ENCODE results near the gene USP22. TPM values are rescaled to one million over a fixed set of nuclear protein-coding genes. Genes with fewer than 3 reads are reported as not detected.

Gene USP22
- total RNA-seq, 2 experiments from 2014 or later, result 144 TPM

DNA sequence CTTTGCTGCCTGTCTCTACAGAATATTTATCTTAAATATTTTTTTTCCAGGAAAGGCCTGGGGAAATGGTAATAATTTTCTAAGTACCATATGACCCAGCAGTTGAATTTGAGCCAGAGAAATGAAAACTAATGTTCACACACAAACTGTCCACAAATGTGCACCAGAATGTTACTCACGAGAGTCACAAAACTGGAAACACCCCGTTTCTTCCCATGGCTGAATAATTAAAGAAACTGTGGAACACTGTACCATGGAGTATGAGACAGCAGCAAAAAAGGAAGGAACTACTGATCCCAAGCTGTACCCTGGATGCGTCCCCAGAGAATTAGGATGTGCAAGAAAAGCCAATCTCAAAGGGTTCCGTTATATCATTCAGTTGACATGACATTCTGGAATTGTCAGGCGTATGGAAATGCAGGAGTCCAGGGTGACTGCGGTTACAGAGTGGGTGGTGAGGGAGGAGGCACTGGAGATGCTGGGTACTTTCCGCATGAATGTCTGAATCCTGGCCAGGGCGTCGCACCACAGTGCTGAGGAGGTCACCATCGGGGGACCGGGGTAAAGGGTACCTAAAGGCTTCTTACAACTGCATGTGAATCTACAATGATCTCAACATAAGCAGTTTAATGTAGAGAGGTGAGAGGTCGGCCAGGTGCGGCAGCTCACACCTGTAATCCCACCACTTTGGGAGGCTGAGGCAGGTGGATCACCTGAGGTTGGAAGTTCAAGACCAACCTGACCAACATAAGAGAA lies 34.5 kb downstream of the USP22 start:
- ChIA-PET CTCF (no interaction called here), POLR2A (interaction anchor here (0.6 kb wide), 1 partner anchor 14 kb away, joined by 4 read pairs; no protein-coding TSS in a partner anchor)

- POLR2A ChIA-PET, result no interaction called here
Observed at GRCh38 chr17:21007646-21008045, 35.2 kb downstream of the USP22 start.

DNA sequence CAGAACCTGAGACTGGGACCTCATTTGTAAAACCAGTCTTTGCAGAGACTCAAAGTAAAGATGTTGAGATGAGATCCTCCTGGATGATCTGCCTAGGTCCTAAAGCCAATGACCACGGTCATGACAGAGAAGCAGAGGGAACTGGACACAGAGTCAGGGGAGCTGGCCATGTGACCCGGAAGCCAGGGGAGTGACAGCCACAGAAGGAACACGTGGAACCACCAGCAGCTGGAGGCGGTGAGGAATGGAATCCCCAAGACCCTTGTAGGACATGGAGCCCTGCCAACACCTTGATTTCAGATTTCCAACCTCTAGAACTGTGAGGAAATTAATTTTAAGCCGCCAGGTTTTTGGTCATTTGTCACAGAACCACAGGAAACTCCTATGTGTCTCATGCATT lies 37.0 kb downstream of the USP22 start:
- POLR2A ChIA-PET, result no interaction called here
- CTCF ChIA-PET, result no interaction called here

More at GRCh38 chr17:21007646-21008045, 35.2 kb downstream of the USP22 start:
- CTCF ChIA-PET, result no interaction called here

DNA sequence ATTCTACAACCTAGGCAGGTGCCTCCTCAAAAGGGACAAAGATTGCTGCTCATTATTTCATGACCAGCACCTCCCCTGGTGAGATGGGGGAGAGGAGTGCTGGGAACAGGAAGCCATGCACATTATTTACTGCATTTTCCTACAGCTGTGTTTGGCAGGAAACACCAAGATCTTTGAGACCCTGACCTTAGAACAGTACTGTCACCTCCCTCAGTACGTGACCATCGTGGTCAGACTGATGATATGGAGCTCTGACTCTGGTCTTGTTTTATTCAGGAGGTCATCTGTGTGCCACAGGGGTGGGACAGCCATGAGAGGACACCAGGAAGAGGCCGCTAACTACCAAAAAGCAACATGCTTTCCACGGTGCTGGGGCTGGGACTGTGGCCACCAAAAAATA lies 37.4 kb downstream of the USP22 start:
- ChIA-PET POLR2A (no interaction called here), CTCF (interaction anchor here (0.9 kb wide), 1 partner anchor 13 kb away, joined by 3 read pairs; no protein-coding TSS in a partner anchor)

GRCh38 chr17:21004016-21004930 lies 38.5 kb downstream of the USP22 start:
- POLR2A ChIA-PET, result no interaction called here
- CTCF ChIA-PET, result interaction anchor here (0.9 to 2.0 kb wide), 3 partner anchors 11 to 202 kb away, joined by 3 to 8 read pairs (median 3); no protein-coding TSS in a partner anchor

DNA sequence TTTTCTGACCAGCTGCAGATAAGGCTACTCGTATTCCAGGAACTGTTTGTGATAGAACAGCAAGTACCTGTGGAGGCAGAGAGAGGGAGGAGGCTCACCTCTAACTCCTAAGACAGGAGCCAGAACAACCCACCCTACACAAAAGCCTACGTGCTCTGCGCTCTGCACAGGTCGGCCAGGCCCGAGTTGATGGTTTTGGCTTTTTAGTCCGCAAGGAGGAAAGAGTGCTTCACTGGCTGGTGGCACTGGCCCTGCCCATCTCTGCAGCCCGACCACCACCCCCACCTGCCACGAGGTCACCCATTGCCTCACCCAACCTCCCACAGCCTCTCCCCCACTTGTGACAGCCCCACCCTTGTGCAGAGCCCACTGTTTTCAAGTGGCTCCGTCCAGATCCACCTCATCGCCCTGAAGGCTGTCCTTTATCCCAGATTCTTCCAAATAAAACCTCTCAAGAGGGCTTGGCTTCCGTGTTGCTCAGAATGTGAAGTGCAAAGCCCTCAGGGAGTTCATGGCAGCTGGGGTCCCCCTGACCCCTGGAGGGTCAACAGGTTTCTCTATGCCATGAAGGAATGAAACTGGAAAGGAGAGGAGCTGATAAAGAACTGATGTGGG lies 39.7 kb downstream of the USP22 start:
- ChIA-PET POLR2A (no interaction called here), CTCF (interaction anchor here (1.2 to 2.0 kb wide), 2 partner anchors 10 to 201 kb away, joined by 3 to 8 read pairs; no protein-coding TSS in a partner anchor)

DNA sequence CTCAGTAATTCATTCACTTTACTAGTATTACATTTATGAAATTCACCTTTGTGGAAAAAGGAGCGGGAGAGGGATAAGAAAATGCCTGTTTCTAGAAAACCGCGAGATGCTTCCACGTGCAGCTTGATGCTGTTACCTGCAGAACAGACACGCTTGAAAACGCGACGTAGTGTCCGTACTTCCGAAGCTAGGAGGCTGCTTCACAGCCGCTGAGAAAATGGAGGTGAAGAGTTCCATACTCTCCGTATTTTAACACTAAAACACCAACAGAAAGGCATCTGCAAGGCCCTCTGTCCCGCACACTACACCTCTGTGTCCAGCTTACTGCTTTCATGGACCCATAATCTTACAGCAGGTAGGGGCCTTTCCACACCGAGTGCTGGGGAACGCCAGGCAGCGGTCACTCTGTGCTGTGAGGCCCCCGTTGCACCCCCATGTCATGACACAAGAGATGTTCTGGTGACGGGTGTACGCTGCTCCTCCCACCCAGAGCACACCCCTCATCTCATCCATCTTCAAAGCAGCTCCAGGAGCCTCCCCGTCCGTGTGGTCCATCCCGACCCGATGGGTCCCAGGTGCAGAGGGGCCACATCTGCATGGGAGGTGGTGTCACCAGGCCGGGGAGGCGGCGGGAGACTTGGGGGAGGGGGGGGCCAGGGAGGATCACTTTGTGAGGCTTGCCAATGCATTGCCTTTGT lies 40.4 kb downstream of the USP22 start:
- CTCF ChIA-PET, result interaction anchor here (2.0 kb wide), 1 partner anchor 9 kb away, joined by 8 read pairs; no protein-coding TSS in a partner anchor
- POLR2A ChIA-PET, result no interaction called here

DNA sequence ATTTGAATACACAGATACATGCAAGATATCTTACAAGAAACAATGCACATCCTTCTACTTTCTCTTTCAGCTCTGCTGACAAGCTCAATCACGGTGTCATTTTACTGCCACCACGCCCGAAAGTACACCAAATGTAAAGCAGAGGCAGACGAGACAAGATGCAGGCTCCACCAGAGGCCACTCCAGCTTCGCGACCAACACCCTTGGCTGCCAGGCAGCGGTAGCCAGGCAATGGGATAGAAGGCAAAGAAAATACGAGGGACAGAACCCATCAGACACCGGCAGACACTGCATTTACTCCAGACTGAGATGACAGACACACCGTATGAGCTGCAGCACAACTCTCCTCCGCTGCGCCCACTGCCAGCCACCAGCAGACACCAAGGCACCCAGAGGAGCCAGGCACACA lies 41.0 kb downstream of the USP22 start:
- CTCF ChIA-PET, result interaction anchor here (0.6 to 2.0 kb wide), 2 partner anchors 8 to 9 kb away, joined by 3 to 8 read pairs; no protein-coding TSS in a partner anchor
- POLR2A ChIA-PET, result interaction anchor here (0.7 kb wide), 1 partner anchor 310 kb away, joined by 4 read pairs; no protein-coding TSS in a partner anchor

DNA sequence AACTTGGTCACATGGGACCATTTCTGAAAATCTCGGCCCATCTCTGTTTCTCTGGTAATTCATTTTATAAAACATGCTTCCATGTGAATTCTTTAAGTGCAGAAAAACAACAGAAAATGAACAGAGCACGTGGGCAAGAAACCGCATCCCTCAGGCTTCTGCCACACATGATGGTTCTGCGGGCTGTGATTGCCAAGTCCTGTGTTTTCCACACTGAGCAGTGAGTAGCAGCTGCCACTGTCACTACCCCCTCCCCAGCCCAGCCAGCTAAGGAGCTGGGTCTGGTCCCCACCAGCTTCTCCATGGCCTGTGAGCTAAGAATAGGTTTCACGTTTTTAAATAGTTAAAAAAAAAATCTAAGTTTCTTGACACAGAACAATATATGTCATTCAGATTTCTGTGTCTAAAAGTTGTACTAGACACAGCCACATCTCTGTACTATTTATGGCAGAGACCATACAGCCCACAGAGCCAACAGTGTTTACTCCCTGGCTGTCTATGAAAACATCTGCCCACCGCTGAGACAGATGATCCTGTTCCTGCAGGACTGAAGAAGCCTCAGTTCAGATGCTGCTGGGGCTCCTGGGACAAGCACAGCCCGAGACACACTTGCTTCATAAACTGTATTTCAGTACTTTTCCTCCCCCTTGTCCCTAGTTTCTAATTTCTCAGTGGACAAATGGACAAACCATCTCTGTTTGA lies 41.5 kb downstream of the USP22 start:
- CTCF ChIA-PET, result interaction anchor here (0.6 kb wide), 1 partner anchor 9 kb away, joined by 3 read pairs; no protein-coding TSS in a partner anchor

GRCh38 chr17:20999841-21000532 lies 42.8 kb downstream of the USP22 start:
- CTCF ChIA-PET, result no interaction called here
- POLR2A ChIA-PET, result interaction anchor here (0.6 kb wide), 1 partner anchor 909 kb away, joined by 6 read pairs; no protein-coding TSS in a partner anchor

More for the DNA sequence above, 41.5 kb downstream of the USP22 start:
- POLR2A ChIA-PET, result interaction anchor here (0.7 kb wide), 1 partner anchor 309 kb away, joined by 4 read pairs; no protein-coding TSS in a partner anchor

DNA sequence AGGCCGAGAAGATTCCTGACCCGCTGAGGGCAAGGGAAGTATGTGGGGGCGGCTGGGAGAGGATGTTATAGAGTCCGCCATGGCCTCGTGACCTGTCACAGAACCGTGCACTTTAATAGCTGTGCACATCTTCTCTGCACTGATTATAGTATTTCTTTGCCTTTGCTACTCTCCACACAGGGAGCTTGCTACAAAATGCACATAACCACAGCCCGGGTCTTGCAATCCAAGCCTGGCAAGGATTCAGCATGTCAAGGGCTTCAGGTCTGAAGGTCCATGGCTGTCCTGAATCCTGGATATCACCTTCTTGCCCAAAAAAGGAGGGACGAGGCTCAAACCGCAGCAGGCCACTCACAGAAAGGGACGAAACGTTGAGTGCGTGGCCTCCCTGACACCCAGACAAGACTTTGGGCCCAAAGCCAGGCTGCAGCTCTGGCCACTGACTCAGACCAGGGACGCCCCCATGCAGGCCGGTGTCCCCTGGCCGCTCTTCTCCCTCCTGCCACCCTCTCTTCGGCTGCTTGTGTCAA lies 43.7 kb downstream of the USP22 start:
- POLR2A ChIA-PET, result interaction anchor here (0.6 kb wide), 1 partner anchor 908 kb away, joined by 6 read pairs; no protein-coding TSS in a partner anchor
- CTCF ChIA-PET, result no interaction called here

DNA sequence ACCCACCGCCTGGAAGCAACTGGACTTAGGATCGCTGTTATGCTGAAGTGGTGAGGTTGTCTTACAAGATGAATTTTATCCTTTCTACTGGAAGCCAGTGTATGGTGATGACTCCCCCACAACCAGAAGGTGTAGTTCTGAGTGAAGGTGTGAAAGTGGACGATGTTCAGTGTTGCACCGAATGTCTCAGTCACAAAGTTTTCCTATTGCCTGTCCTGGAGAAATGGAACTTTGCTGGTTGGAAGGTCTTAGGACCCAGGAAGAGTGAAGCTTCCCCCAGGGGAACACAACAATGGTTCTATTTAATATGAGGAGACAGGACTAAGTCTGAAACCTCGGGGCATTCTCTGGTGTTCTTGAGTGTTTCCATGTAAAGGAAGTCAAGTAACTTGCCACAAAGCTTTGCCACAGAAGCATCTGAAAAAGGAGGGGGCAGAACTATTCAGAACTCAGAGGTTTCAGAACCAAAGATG lies 44.2 kb downstream of the USP22 start:
- POLR2A ChIA-PET, result no interaction called here
- CTCF ChIA-PET, result no interaction called here

GRCh38 chr17:20997711-20998570 lies 44.9 kb downstream of the USP22 start:
- POLR2A ChIA-PET, result no interaction called here
- CTCF ChIA-PET, result no interaction called here

DNA sequence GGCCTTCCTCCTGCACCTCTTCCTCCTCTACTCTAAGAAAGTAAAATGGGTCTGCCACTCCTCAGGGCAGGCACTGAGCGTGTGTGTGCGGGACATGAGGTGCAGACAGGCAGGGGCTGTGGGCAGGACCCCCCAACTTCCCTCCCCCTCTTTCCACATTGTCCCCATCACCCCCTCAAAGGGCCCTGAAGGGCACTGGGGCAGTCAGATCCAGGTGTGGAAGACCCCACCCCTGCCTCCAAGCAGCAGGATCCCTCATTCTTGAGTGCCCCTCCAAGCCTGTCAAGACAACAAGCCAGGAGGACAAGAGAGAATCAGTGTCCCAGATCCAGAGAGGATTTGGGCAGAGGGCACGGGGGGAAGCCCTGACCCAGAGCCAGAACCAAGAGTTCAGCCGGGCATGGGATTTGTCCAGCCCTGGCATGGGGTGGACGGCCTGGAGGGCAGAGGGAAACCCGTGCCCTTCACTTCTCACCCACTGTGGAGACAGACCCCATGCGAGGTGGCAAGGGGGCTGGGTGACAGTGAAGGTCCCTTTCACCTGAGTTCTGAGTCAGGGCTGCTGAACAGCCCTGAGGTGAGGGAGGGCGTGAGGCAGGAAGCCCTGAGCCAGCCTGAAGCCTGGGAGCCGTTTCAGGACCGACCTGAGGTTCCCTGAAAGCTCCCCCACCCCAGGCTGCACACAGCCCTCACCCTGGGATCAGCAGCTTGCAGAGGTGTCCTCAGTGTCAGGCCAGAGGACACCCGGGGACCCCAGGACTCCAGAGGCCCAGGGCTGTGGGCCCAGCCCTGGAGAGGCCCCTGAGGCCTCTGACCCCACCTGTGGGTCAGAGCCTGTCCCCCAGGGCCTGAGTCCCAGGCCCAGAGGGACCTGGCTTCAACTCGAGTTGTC lies 45.8 kb downstream of the USP22 start:
- ChIA-PET CTCF (no interaction called here), POLR2A (no interaction called here)

DNA sequence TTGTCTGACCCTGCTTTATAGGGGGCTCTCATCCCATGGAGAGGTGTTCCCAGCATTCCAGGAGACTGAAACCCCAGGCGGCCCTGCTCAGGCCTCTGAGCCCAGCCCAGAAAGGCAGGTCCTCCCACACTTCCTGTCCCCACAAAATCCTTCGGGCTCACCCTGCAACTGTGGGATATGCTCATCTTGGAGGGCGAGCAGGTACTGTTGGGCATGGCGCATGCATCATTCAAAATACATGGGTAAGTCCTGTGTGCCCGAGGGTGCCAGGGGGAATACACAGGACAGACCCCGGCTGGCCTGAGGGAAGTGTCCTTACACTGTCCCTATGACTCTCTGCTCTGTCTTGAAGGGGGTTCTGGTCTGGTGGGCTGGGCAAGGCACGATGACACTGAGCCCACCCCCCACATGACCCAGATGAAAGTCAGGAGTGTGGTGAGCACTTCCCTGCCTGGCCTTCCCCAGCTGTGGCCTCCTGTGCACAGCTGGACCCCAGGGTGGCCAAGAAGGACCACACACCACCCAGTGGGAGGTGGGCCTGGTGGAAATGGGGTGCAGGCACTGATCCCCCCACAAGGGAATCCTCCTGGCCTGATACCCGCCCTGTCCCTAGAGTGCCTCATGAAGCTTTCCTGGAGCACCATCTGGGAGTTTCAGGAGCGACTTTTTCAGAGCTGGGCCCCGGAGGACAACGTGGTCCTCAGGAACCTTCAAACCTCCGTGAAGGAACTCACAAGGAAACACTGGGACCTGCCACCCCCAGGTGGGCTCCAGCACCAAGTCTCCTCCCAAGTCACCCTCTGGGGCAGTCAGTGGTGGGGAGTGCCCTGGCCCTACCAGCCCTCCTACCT lies 46.7 kb downstream of the USP22 start:
- POLR2A ChIA-PET, result no interaction called here
- CTCF ChIA-PET, result no interaction called here

Measured in activated CD8-positive, alpha-beta memory T cell treated with anti-CD3 and anti-CD28 coated beads for 36 hours (primary cell).